Heart left ventricle (tissue), 16 donors: ENCODE results near the gene FTL. TPM values are rescaled to one million over a fixed set of nuclear protein-coding genes. Genes with fewer than 3 reads are reported as not detected.
A peak's percentile ranks its signal among the peaks of the same experiment; 100 is the strongest.

Experiments used
- ATAC-seq, 4 donors: fragments of 200-7000 bp; cut with Tn5 transposase; one replicate each; pipeline ENCODE4 v1.9.1; 2020 to 2022; ENCODE audit warnings: moderate library complexity in 4 of 4, mild to moderate bottlenecking in 3 of 4, moderate number of reproducible peaks in 1 of 4
- DNase-seq, 5 donors: peaks; one replicate each; pipeline ENCODE4 v3.0.0-alpha.2; 2020
- H3K27ac ChIP-seq, 12 donors: fragments of 200-600 bp; sonication (generic) in 4 of 12; one replicate each; pipeline versions ENCODE4 v1.5.0 to v1.8.0; 2016 to 2022; ENCODE audit warnings: mild to moderate bottlenecking in 2 of 12
- H3K27me3 ChIP-seq, 9 donors: fragments of 200-600 bp; sonication (generic) in 2 of 9; one replicate each; pipeline versions ENCODE4 v1.5.1 to v1.8.0; 2016 to 2022; ENCODE audit warnings: mild to moderate bottlenecking in 3 of 9
- H3K36me3 ChIP-seq, 9 donors: fragments of 200-600 bp; sonication (generic) in 2 of 9; one replicate each; pipeline versions ENCODE4 v1.5.0 to v1.8.0; 2018 to 2022; ENCODE audit warnings: mild to moderate bottlenecking in 2 of 9
- H3K4me1 ChIP-seq, 12 donors: fragments of 200-600 bp; sonication (generic) in 4 of 12; one replicate each; pipeline versions ENCODE4 v1.5.0 to v1.8.0; 2016 to 2022; ENCODE audit warnings: mild to moderate bottlenecking in 3 of 12
- H3K4me3 ChIP-seq, 12 donors: fragments of 200-600 bp; sonication (generic) in 4 of 12; one replicate each; pipeline versions ENCODE4 v1.5.0 to v1.8.0; 2017 to 2022; ENCODE audit warnings: mild to moderate bottlenecking in 9 of 12, moderate library complexity in 4 of 12
- H3K9me3 ChIP-seq, 12 donors: fragments of 200-600 bp; sonication (generic) in 4 of 12; one replicate each; pipeline versions ENCODE4 v1.5.0 to v1.8.0; 2016 to 2022; ENCODE audit warnings: mild to moderate bottlenecking in 1 of 12
- POLR2A ChIP-seq, 2 donors: fragments of 450-650 bp; IDR thresholded peaks; one replicate each; pipeline ENCODE4 v1.6.1; 2017; ENCODE audit warnings: antibody characterized with exemption in 2 of 2, mild to moderate bottlenecking in 2 of 2, moderate library complexity in 2 of 2
- WGBS, 4 donors: extraction: QIAGEN DNeasy Blood & Tissue Kit in 2 of 4; methylation state at CpG; one replicate each; pipeline versions ENCODE4 v1.1.5 to v1.1.7; 2013 to 2018; 5-methylcytosine and 5-hydroxymethylcytosine counted together
- intact Hi-C, 10 donors: fragments of 100-400 bp; cut with DNase I; formaldehyde crosslinking; loops; one replicate each; pipeline versions ENCODE4 v1.11.1 to v1.14.2; 2022
- polyA plus RNA-seq, 2 donors: library from polyadenylated mRNA; stranded (reverse); fragments of 200-250 nt; gene quantifications; one replicate each; pipeline ENCODE4 v1.2.3, GENCODE V29; 2013
- total RNA-seq, 9 donors: library from RNA; depleted of rRNA in 2 of 9; stranded (reverse); fragments of >200 nt in 2 of 9; fragmentation: NEBNext Ultra II Directional in 3 of 9; extraction: Animal tissue kit (Norgen Biotek cat#: 25700) in 3 of 9; gene quantifications; one replicate each; pipeline versions ENCODE4 v1.1.0 to v1.2.4, GENCODE V29; 2016 to 2023
- TF ChIP-seq, protein P1 (sequence below), 12 donors: fragments of 200-600 bp; sonication (generic) in 4 of 12; IDR thresholded peaks; one replicate each; pipeline versions ENCODE4 v1.5.0 to v1.8.0; 2018 to 2022; ENCODE audit warnings: antibody characterized with exemption in 12 of 12, mild to moderate bottlenecking in 5 of 12
- donor health status: ischemic (EF 13 %, LVEDD 7.1; RV severe dilation, severe dysfunction).
- donor health status: healthy with polysubstance abuse.
- donor health status: DM: no; HTN: yes; CAD: no.
- donor health status: DM: no; HTN: no; CAD: no.
- donor health status: ischemic (EF 25% LVEDD 6.9; RV normal size, moderate dysfunction).
- donor health status: ischemic (EF 25% LVEDD 5.7; RV mildly dilated, moderate dysfunction).
- donor health status: healthy.
- donor health status: DM: yes; HTN: yes; CAD: no.
- donor health status: ischemic (EF 35%, LVEDD 5.7; RV mildly dilated, moderate dysfunction).
- donor health status: nonischemic (EF 11% LVEDD 7.7; RV severe dilation, severe dysfunction).
- donor health status: DM: yes; HTN: yes; CAD: no.
- donor health status: PGD.
- donor health status: ischemic (EF 29% LVEDD 5.4; RV normal size, mild dysfunction).
- donor health status: nonischemic (EF 23%, LVEDD 6.1; RV moderate dilation, normal function).

Gene FTL
- total and polyA plus RNA-seq, 11 donors: 484 to 6,770 (median 857) TPM

DNA sequence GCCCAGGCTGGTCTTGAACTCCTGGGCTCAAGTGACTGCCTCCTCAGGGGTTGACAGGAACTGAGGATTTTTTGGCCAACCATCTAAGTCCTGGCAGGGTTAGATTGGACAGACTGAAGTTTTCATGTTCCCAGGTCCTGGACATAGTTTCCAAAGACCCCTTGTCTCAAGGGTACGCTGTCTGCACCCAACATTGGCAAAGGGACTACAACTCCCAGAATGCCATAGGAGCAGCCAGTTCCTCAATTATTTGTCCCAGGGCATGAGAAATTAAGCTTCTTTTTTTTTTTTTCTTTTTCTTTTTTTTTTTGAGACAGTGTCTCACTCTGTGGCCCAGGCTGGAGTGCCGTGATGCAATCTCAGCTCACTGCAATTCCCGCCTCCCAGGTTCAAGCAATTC is 21.1 kb downstream of the FTL start:
- DNase-seq (no peak), ATAC-seq (no peak)
- WGBS, 4 donors: 94 to 98% (median 96%) methylated on average over 3 of the region's 3 CpGs
- H3K4me3 ChIP-seq: no peak overlapping the region
- peaks cover 0 to 28% (median 16%) of the 10 kb centered on the region in 12 donors for H3K4me1 ChIP-seq
- intact Hi-C loops: no loop called here
- H3K9me3 ChIP-seq: no peaks in the 10 kb centered on the region
- peaks cover 0 to 85% (median 76%) of the 10 kb centered on the region in 9 donors for H3K36me3 ChIP-seq
- H3K27ac ChIP-seq: no peak overlapping the region
- no peak for TF ChIP-seq POLR2A (IDR thresholded peaks at IDR 0.05)
- TF ChIP-seq, protein P1, sequence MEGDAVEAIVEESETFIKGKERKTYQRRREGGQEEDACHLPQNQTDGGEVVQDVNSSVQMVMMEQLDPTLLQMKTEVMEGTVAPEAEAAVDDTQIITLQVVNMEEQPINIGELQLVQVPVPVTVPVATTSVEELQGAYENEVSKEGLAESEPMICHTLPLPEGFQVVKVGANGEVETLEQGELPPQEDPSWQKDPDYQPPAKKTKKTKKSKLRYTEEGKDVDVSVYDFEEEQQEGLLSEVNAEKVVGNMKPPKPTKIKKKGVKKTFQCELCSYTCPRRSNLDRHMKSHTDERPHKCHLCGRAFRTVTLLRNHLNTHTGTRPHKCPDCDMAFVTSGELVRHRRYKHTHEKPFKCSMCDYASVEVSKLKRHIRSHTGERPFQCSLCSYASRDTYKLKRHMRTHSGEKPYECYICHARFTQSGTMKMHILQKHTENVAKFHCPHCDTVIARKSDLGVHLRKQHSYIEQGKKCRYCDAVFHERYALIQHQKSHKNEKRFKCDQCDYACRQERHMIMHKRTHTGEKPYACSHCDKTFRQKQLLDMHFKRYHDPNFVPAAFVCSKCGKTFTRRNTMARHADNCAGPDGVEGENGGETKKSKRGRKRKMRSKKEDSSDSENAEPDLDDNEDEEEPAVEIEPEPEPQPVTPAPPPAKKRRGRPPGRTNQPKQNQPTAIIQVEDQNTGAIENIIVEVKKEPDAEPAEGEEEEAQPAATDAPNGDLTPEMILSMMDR (IDR thresholded peaks at IDR 0.05): no peak
- no peaks in the 10 kb centered on the region for H3K27me3 ChIP-seq

DNA sequence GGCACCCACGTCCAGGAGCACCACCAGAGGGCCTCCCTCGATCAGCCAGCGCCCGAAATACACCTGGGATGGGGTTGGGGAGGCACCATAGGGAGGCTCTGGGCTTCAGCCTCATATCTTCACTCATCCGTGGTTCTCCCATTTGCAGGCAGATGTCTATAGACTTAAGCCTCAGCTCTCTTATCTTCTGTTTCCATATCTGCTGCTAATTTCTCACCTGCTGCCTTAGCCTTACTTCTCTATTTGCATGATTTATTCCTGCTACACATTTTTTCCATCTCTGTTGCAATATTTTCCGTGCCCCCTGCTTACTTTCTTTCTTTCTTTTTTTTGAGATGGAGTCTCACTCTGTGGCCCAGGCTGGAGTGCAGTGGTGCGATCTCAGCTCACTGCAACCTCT is 22.2 kb downstream of the FTL start:
- DNase-seq (no peak), ATAC-seq (no peak)
- TF ChIP-seq, protein P1 (IDR thresholded peaks at IDR 0.05): no peak
- no peak for TF ChIP-seq POLR2A (IDR thresholded peaks at IDR 0.05)
- Histone ChIP-seq H3K27me3 (no peaks in the 10 kb centered on the region), H3K9me3 (no peaks in the 10 kb centered on the region), H3K36me3 (peaks cover 0 to 74% (median 65%) of the 10 kb centered on the region in 9 donors), H3K4me1 (peaks cover 0 to 39% (median 23%) of the 10 kb centered on the region in 12 donors), H3K27ac (no peak overlapping the region), H3K4me3 (no peak overlapping the region)
- 90 to 92% (median 91%) methylated on average over 6 to 7 of the region's 7 CpGs for WGBS, 4 donors
- intact Hi-C loops: no loop called here

DNA sequence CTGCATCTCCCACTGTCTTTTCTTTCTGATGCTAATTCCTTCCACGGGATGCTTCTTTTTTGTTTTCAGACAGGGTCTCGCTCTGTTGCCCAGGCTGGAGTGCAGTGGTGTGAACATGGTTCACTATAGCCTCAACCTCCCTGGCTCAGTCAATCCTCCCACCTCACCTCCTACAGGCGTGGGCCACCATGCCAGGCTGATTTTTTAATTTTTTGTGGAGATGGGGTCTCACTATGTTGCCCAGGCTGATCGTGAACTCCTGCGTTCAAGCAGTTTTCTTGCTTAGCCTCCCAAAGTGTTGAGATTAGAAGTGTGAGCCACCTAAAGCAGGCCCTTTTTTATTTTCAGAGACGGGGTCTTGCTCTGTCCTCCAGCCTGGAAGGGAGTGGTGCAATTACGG is 23.2 kb downstream of the FTL start:
- ATAC-seq: no peak
- no peak for DNase-seq
- Histone ChIP-seq H3K9me3 (no peaks in the 10 kb centered on the region), H3K4me1 (peaks cover 0 to 41% (median 24%) of the 10 kb centered on the region in 12 donors), H3K27ac (no peak overlapping the region), H3K27me3 (no peaks in the 10 kb centered on the region), H3K36me3 (peaks cover 0 to 64% (median 55%) of the 10 kb centered on the region in 9 donors), H3K4me3 (no peak overlapping the region)
- intact Hi-C loops: no loop called here
- 89 to 96% (median 94%) methylated on average over 7 of the region's 7 CpGs for WGBS, 4 donors
- TF ChIP-seq, protein P1 (IDR thresholded peaks at IDR 0.05): no peak
- TF ChIP-seq POLR2A (IDR thresholded peaks at IDR 0.05): no peak

DNA sequence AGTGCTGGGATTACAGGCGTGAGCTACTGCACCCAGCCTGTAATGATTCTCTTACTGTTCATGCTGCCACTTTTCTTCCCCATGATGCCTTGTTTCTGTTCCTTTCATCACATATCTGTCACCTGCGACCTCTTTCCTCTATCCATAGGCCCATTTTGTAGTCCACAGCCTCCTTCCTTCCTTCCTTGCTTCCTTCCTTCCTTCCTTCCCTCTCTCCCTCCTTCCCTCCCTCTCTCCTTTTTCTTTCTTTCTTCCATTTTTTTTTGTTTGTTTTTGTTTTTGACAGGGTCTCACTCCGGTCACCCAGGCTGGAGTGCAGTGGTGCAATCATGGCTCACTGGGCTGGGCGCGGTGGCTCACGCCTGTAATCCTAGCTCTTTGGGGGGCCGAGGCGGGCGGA is 23.8 kb downstream of the FTL start:
- peaks cover 0 to 41% (median 24%) of the 10 kb centered on the region in 12 donors for H3K4me1 ChIP-seq
- intact Hi-C loops: no loop called here
- ATAC-seq (no peak), DNase-seq (no peak)
- peak overlapping the region in 4 of 12 donors; percentile 7 to 99 (median 95) for H3K27ac ChIP-seq
- H3K9me3 ChIP-seq: no peaks in the 10 kb centered on the region
- H3K36me3 ChIP-seq: peaks cover 0 to 58% (median 49%) of the 10 kb centered on the region in 9 donors
- H3K4me3 ChIP-seq: no peak overlapping the region
- no peak for TF ChIP-seq POLR2A (IDR thresholded peaks at IDR 0.05)
- TF ChIP-seq, protein P1 (IDR thresholded peaks at IDR 0.05): no peak
- WGBS, 4 donors: 89 to 94% (median 92%) methylated on average over 9 of the region's 9 CpGs
- H3K27me3 ChIP-seq: no peaks in the 10 kb centered on the region
